Hepatic stellate cell (primary cell): ENCODE results near the gene EHHADH.

Experiments
- DNase-seq: peaks from one replicate; pipeline ENCODE4 v3.0.0; 2011; ENCODE audit warnings: low spot score

EHHADH gene

DNA sequence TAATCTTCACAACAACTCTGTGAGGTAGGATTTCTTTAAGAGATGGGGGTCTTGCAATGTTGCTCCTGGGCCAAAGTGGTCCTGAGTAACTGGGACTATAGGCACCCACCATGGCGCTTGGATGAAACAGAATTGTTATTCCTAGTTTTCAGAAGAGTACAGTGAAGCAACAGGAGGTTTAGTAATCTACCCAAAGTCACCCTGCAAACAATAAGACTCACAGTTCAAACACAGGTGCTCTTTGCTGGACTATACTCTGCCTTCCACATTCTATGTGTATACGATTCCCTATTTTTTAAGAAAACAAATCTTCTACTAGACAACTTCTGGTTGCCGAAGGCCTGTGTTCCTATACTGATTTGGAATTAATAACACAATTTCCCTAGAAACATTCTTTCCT is 109.1 kb downstream of the EHHADH start:
- DNase-seq = no peak
